Activated T-cell treated with anti-CD3 and anti-CD28 coated beads, Interleukin-2, amount 50 U/mL, for 24 hours (primary cell): ENCODE measurements around the gene ZC3H13.

Experiments
- DNase-seq: peaks from one replicate; pipeline ENCODE4 v3.0.0-alpha.2; 2020
- H3K27ac Mint-ChIP-seq: 2 replicates; pipeline ENCODE4 v1.8.0; 2020; ENCODE audit warnings: mild to moderate bottlenecking, mixed read lengths
- H3K27me3 Mint-ChIP-seq: 2 replicates; pipeline ENCODE4 v1.8.0; 2020; ENCODE audit warnings: mixed read lengths
- H3K36me3 Mint-ChIP-seq: 2 replicates; pipeline ENCODE4 v1.8.0; 2020; ENCODE audit warnings: low read depth, mixed read lengths
- H3K4me1 Mint-ChIP-seq: 2 replicates; pipeline ENCODE4 v1.8.0; 2020; ENCODE audit warnings: low read depth, mixed read lengths
- H3K4me3 Mint-ChIP-seq: 2 replicates; pipeline ENCODE4 v1.8.0; 2020; ENCODE audit warnings: mild to moderate bottlenecking, moderate library complexity, mixed read lengths
- H3K9me3 Mint-ChIP-seq: 2 replicates; pipeline ENCODE4 v1.8.0; 2020; ENCODE audit warnings: mixed read lengths

Gene ZC3H13

DNA sequence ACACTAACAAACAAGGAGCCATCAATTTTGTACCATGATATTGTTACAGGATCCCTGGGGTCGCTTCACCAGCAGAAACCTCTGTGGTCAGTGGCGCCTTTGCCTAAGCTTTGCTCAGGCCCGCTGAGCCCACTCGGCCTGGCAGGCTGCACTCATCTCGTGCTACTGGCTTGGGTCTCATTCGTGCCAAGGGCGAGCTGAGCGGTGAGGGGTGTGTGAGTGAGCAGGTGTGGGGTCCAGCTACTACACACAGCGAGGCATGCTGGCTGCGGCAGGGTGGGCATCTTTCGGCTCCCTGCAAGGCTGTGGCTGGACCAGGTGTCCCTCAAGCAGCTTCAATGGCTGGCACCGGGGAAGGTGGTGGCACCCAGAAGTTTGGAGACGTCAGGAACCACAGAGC lies 33.2 kb upstream of the ZC3H13 start:
- H3K36me3 Mint-ChIP-seq = no peaks in the 10 kb centered on the region
- no peak overlapping the region for H3K4me3 Mint-ChIP-seq
- peaks cover 4% of the 10 kb centered on the region for H3K4me1 Mint-ChIP-seq
- H3K27ac Mint-ChIP-seq = no peak overlapping the region
- H3K9me3 Mint-ChIP-seq = no peaks in the 10 kb centered on the region
- no peaks in the 10 kb centered on the region for H3K27me3 Mint-ChIP-seq
- no peak for DNase-seq

DNA sequence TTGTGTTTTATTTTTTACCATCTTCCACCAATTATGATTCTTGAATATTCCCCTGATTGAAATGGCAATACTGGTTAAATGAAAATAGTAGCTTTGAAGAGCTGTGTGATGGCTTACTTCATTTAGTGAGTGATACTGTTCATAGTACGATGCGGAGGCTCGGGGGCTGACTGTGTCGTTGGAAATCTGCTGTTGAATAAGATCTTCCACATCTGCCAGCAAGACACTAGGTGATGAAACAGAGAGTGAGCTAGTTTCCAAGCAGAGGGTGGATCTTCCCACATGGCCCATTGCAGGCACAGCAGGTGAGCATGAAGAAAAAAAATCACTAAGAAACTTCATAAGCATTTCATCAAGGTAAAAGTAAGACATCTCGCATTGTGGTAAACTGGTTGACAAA lies 29.8 kb upstream of the ZC3H13 start:
- peaks cover 16% of the 10 kb centered on the region for H3K4me1 Mint-ChIP-seq
- no peaks in the 10 kb centered on the region for H3K36me3 Mint-ChIP-seq
- no peak for DNase-seq
- H3K4me3 Mint-ChIP-seq = no peak overlapping the region
- no peaks in the 10 kb centered on the region for H3K9me3 Mint-ChIP-seq
- H3K27me3 Mint-ChIP-seq = no peaks in the 10 kb centered on the region
- no peak overlapping the region for H3K27ac Mint-ChIP-seq

DNA sequence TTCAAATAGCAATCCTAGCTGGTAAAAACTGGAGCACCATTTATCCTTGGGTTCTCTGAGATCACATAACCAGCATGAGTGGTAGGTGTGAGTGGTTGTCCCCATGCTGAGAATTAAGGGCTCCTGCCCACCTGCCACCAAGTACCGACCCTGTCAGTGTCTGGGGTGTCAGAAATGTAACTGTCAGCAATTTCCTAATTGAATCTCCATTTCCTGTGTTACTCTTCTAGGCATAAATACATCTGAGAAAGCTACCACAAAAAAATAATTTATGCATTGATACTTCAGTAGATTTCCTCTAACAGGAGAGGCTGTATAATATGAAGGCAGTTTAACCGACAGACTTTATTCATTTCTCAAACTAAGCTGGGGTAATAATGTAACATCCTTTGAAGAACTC lies 27.2 kb upstream of the ZC3H13 start:
- DNase-seq = no peak
- no peak overlapping the region for H3K27ac Mint-ChIP-seq
- H3K4me1 Mint-ChIP-seq = peaks cover 16% of the 10 kb centered on the region
- H3K36me3 Mint-ChIP-seq = no peaks in the 10 kb centered on the region
- H3K4me3 Mint-ChIP-seq = no peak overlapping the region
- H3K27me3 Mint-ChIP-seq = no peaks in the 10 kb centered on the region
- no peaks in the 10 kb centered on the region for H3K9me3 Mint-ChIP-seq

DNA sequence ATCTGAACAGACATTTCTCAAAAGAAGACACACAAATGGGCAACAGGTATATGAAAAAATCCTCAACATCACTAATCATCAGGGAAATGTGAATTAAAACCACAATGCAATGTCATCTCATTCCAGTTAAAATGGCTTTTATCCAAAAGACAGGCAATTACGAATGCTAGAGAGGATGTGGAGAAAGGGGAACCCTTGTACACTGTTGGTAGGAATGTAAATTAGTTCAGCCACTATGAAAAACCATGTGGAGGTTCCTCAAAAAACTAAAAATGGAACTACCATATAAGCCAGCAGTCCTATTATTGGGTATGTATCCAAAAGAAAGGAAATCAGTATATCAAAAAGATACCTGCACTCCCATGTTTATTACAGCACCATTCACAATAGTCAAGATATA lies 24.7 kb upstream of the ZC3H13 start:
- H3K4me1 Mint-ChIP-seq = peaks cover 16% of the 10 kb centered on the region
- H3K4me3 Mint-ChIP-seq = no peak overlapping the region
- H3K27ac Mint-ChIP-seq = no peak overlapping the region
- DNase-seq = no peak
- H3K27me3 Mint-ChIP-seq = no peaks in the 10 kb centered on the region
- H3K9me3 Mint-ChIP-seq = no peaks in the 10 kb centered on the region
- no peaks in the 10 kb centered on the region for H3K36me3 Mint-ChIP-seq

DNA sequence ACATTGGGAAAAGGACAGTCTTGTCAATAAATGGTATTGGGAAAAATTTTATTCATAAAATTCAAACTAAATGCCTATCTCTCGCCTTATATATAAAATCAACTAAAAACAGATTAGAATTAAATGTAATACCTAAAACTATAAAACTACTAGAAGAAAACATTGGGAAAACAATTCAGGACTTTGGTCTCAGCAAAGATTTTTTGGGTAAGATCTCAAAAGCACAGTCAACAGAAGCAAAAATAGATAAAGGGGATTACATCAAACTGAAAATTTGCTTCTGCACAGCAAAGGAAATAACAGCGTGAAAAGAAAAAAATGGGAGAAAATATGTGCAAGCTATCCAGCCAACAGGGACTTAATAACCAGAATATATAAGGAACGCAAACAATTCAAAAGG lies 24.3 kb upstream of the ZC3H13 start:
- Mint-ChIP-seq H3K27ac (no peak overlapping the region), H3K36me3 (no peaks in the 10 kb centered on the region), H3K27me3 (no peaks in the 10 kb centered on the region), H3K4me3 (no peak overlapping the region), H3K9me3 (no peaks in the 10 kb centered on the region), H3K4me1 (peaks cover 16% of the 10 kb centered on the region)
- DNase-seq = no peak

GRCh38 chr13:46075811-46076210 lies 23.3 kb upstream of the ZC3H13 start:
- Mint-ChIP-seq H3K4me1 (peaks cover 16% of the 10 kb centered on the region), H3K9me3 (no peaks in the 10 kb centered on the region), H3K36me3 (no peaks in the 10 kb centered on the region), H3K27me3 (no peaks in the 10 kb centered on the region), H3K27ac (no peak overlapping the region), H3K4me3 (no peak overlapping the region)
- DNase-seq = no peak

DNA sequence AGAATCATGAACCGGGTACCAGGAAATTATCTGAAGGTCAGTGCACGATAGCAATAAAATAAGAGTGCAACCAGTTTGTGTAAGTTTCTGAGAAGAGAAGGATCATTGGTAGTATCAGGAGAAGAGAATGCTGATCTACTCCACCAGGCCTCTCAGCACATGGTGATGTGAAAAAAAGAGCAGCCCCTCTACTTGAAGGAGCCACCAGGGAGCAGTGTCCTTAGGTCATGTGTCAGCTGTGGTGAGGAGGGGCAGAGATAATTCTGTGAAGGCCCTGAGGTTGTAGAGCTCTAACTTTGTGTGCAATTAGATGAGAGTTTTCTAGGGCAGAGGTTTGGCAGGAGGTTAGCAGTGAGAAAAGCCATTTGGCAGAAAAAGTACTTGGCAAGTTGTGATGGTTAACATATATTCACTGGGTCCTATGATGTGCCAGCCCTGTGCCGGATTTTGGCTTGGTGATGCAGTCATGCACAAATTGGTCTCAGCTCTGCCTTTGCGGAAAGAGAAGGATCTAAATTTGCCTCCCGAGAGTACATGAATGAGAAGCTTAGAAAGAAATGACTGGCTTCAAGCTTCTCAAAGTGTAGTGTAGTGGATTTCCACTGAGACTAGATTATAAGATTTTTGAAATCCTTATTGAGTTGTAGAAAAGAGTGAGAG lies 19.2 kb upstream of the ZC3H13 start:
- no peak overlapping the region for H3K4me3 Mint-ChIP-seq
- no peaks in the 10 kb centered on the region for H3K36me3 Mint-ChIP-seq
- no peaks in the 10 kb centered on the region for H3K27me3 Mint-ChIP-seq
- H3K9me3 Mint-ChIP-seq = no peaks in the 10 kb centered on the region
- no peak for DNase-seq
- H3K27ac Mint-ChIP-seq = no peak overlapping the region
- H3K4me1 Mint-ChIP-seq = no peaks in the 10 kb centered on the region

DNA sequence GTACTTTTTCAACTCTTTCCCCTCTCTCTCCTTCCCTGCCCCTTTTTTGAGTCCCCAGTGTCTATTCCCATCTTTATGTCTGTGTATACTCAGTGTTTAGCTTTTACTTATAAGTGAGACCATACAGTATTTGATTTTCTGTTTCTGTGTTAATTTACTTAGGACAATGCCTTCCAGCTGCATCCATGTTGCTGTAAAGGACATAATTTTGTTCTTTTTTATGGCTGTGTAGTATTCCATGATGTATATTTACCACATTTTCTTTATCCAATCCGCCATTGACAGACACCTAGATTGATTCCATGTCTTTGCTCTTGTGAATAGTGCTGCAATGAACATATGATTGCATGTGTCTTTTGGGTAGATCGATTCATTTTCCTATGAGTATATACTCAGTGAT lies 10.7 kb upstream of the ZC3H13 start:
- no peaks in the 10 kb centered on the region for H3K27me3 Mint-ChIP-seq
- peaks cover 1% of the 10 kb centered on the region for H3K4me1 Mint-ChIP-seq
- H3K27ac Mint-ChIP-seq = no peak overlapping the region
- DNase-seq = no peak
- H3K36me3 Mint-ChIP-seq = no peaks in the 10 kb centered on the region
- H3K4me3 Mint-ChIP-seq = no peak overlapping the region
- H3K9me3 Mint-ChIP-seq = no peaks in the 10 kb centered on the region

- Mint-ChIP-seq H3K36me3 (no peaks in the 10 kb centered on the region), H3K27ac (no peak overlapping the region), H3K27me3 (no peaks in the 10 kb centered on the region), H3K4me1 (peaks cover 1% of the 10 kb centered on the region), H3K4me3 (no peak overlapping the region), H3K9me3 (no peaks in the 10 kb centered on the region)
- DNase-seq = no peak
These were observed 9.6 kb upstream of the ZC3H13 start for GRCh38 chr13:46062185-46062584.

GRCh38 chr13:46059405-46059804 lies 6.9 kb upstream of the ZC3H13 start:
- H3K4me3 Mint-ChIP-seq = no peak overlapping the region
- DNase-seq = no peak
- H3K4me1 Mint-ChIP-seq = peaks cover 1% of the 10 kb centered on the region
- no peak overlapping the region for H3K27ac Mint-ChIP-seq
- no peaks in the 10 kb centered on the region for H3K36me3 Mint-ChIP-seq
- H3K27me3 Mint-ChIP-seq = no peaks in the 10 kb centered on the region
- H3K9me3 Mint-ChIP-seq = no peaks in the 10 kb centered on the region

DNA sequence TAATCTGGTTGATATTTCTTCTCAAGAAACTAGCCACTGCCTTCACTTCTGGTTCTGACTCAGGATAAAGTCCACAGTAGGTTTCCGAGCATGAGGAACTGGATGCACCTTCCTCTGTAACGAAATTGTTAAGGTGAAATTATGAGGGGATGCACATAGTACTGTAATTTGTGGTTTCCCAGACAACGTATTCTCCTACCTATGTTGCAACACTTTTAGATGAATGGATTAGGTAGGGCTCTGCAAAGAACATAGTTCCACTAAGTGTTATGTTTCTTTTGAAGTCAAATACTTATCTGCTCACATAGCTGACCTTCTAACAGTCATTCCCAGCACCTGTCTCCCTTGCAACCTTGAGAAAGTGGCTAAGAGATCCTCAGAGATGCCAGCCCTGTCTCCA lies 5.7 kb upstream of the ZC3H13 start:
- Mint-ChIP-seq H3K4me3 (no peak overlapping the region), H3K27ac (no peak overlapping the region), H3K36me3 (no peaks in the 10 kb centered on the region), H3K9me3 (no peaks in the 10 kb centered on the region), H3K4me1 (peaks cover 10% of the 10 kb centered on the region), H3K27me3 (no peaks in the 10 kb centered on the region)
- DNase-seq = no peak

DNA sequence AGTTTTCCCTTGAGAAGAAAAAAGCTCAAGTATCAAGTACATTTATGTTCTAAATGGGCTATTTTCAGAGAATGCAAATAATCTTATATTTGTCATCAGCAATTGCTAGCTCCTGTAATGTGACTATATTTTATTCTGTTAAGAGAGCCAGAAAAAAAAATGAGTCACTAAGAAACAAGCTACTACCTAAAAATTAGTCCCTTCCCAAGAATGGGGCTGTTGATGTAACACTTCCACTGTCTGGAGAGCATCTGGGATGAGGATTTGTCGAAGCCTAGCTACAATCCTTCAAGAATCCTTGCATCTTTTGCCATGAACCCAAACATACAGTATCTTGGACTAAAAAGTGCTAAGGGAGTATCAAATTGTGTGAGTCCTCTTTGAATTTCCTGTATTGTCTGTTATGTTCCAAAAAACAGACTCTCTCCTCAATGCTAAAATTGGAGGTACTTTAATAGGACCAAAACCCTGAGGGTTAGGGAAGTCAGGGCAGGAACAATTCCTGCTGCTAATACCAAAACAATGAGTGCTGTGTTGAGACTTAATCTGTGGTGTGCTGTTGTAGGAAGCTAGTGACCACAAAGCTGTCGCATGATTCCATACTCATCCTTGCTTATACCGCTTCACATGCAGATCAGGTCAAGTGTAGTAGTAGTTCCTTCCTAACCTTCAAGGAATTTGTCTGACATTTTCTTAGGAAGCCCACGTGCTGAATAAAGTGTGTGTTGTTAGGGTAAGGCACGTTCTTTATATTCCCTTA lies 4.9 kb upstream of the ZC3H13 start:
- peaks cover 6% of the 10 kb centered on the region for H3K36me3 Mint-ChIP-seq
- no peaks in the 10 kb centered on the region for H3K9me3 Mint-ChIP-seq
- no peaks in the 10 kb centered on the region for H3K27me3 Mint-ChIP-seq
- DNase-seq = no peak
- peaks cover 15% of the 10 kb centered on the region for H3K4me1 Mint-ChIP-seq
- H3K27ac Mint-ChIP-seq = no peak overlapping the region
- H3K4me3 Mint-ChIP-seq = no peak overlapping the region

GRCh38 chr13:46053162-46054012 lies 841 bp upstream of the ZC3H13 start:
- DNase-seq = no peak
- Mint-ChIP-seq H3K4me1 (peaks cover 35% of the 10 kb centered on the region), H3K36me3 (peaks cover 29% of the 10 kb centered on the region), H3K27ac (peak overlapping the region; percentile 97), H3K27me3 (no peaks in the 10 kb centered on the region), H3K4me3 (peak overlapping the region; percentile 97), H3K9me3 (no peaks in the 10 kb centered on the region)

DNA sequence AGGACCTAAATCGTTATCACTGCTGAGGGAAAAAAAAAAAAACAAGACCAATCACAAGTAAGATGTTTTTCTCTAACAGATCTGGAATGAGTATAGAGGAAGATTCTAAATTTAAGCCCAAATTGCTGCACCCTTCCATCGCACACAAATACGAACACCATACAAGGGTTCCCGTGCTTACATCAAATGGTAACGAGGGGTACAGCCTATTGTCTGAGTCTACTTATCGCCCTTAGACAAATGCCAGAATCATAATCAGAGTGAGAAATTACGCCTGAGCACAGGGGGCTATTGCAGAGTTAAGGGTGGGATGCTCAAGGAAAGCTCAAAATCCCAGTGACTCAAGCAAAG lies 603 bp downstream of the ZC3H13 start:
- Mint-ChIP-seq H3K36me3 (peaks cover 34% of the 10 kb centered on the region), H3K27ac (peak overlapping the region; percentile 97), H3K4me1 (peaks cover 44% of the 10 kb centered on the region), H3K27me3 (no peaks in the 10 kb centered on the region), H3K9me3 (no peaks in the 10 kb centered on the region), H3K4me3 (peak overlapping the region; percentile 97)
- DNase-seq = no peak

GRCh38 chr13:46050771-46051170 lies 1.8 kb downstream of the ZC3H13 start:
- H3K36me3 Mint-ChIP-seq = peaks cover 35% of the 10 kb centered on the region
- H3K4me1 Mint-ChIP-seq = peaks cover 50% of the 10 kb centered on the region
- H3K27me3 Mint-ChIP-seq = no peaks in the 10 kb centered on the region
- peak overlapping the region; percentile 97 for H3K4me3 Mint-ChIP-seq
- no peak for DNase-seq
- H3K9me3 Mint-ChIP-seq = no peaks in the 10 kb centered on the region
- no peak overlapping the region for H3K27ac Mint-ChIP-seq
